Forelimb muscle (tissue), 1 donor: Measurements from ENCODE around the gene CHD9NB. TPM values are rescaled to one million over a fixed set of nuclear protein-coding genes. Genes with fewer than 3 reads are reported as not detected.

Source experiments
- DNase-seq: peaks from one replicate; pipeline ENCODE4 v3.0.0-alpha.2; 2013; ENCODE audit warnings: low read depth
- polyA plus RNA-seq: library from polyadenylated mRNA; unstranded; fragments of 120-200 nt; gene quantifications from one replicate; pipeline ENCODE4 v1.2.1, GENCODE V29; 2013; ENCODE audit not compliant: insufficient read length

The CHD9NB gene
- polyA plus RNA-seq, 1 donor: 2.7 TPM

DNA sequence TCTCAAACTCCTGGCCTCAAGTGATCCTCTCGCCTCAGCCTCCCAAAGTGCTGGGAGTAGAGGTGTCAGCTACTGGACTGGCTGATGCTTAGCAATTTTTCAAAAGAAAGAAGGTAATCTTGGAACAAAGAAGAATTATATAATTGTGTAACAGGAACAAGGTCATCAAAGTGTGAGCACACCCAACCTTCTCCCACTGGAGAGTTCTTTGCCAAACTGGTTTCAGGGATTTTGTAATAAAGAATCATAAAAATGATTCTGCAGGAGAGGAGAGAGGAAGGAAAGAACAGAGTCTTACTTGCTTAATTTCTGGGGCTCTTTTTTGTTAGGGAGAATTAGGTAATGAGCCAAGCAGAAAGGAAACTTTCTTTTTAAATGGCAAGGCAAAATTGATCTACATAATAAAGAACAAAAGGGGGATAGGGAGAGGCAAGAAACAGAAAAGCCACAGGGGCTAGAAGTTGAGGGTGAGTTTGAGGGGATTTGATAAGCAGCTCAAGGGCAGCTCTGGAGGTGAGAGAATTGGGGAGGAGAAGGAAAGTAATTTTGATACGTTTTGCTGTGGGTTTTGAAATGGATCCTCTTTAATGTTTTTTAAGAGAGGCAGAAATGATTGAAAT lies 21.3 kb downstream of the CHD9NB start:
- no peak for DNase-seq

DNA sequence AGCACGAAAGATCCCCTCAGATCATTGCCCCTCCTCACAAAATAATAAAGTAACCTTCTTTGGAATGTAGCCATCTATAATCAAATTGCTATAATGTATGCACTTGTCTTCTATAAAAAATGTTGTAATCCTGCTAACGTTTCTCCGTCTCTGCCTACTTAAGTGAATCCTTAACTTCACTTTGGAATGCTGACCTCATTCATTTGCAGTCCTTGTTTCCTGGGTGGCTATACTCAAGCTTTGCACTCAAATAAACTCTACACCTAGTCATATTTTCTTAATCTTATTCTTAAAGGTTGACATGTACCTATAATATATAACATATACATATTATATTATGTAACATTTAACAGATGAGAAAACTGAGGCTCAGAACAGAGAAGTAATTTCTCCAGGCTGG lies 22.7 kb downstream of the CHD9NB start:
- no peak for DNase-seq

GRCh38 chr16:53024045-53024444 lies 28.7 kb downstream of the CHD9NB start:
- DNase-seq: no peak

DNA sequence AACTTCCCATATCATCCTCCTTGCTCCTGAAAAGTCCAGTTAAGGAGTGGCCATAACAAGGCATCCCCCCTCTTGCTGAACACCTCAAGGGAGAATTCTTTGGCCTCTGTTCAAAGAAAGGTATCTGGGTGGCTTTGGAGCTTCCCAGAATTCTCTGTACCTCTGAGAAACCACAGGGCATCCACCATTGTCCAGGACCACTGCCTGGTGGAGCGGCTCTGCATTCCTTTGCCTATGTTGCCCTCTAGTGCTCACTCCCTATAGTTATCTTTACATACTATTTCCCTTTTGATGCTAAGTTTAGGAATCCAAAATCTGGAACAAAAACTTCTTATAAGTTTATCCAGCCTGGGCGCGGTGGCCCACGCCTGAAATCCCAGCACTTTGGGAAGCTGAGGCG lies 30.3 kb downstream of the CHD9NB start:
- no peak for DNase-seq

DNA sequence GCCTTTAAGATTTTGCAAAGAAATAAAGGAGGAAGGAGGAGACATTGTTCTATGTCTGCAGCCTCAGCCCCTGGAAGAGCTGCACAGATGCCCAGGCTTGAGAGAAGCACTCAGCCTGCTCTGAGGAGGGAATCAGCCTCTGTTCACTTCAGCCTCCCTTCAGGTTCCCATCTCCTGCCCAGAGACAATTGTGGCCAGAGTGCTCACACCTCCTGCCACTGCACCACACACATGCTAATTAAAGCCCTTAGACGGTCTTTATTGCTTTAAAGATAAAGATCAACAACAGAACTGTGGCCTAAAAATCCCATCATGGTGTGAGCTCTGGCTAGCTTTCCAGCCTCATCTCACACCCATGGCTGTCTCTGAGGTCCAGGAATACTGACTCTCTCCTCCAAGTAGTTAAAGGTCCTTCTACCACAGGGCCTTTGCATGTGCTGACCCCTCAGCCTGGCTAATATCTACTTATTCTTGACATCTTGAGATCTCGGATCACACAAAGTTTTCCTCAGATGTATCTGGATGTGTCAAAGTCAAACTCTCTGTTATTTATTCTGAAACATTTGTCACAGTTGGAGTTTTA lies 33.8 kb downstream of the CHD9NB start:
- DNase-seq: no peak

DNA sequence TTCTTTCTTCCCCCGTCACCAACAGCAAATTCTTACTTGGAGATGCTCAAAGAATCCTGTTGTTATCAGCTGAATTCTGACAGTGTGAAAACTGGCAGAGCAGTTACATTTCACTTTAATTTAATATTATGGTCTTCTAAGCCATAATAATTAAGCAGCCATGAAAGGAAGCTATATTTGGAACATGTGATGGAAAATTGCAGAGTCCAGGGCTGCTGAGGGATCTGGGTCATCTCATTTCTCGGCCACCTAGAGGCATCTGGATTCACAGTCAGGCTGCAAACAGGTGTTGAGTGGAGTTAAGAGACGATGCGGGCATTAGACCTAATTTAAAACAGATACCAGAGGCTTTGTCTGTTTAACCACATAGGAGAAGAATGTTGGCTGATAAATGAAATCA lies 38.4 kb downstream of the CHD9NB start:
- DNase-seq: no peak

GRCh38 chr16:53007095-53007494 lies 45.6 kb downstream of the CHD9NB start:
- no peak for DNase-seq

DNA sequence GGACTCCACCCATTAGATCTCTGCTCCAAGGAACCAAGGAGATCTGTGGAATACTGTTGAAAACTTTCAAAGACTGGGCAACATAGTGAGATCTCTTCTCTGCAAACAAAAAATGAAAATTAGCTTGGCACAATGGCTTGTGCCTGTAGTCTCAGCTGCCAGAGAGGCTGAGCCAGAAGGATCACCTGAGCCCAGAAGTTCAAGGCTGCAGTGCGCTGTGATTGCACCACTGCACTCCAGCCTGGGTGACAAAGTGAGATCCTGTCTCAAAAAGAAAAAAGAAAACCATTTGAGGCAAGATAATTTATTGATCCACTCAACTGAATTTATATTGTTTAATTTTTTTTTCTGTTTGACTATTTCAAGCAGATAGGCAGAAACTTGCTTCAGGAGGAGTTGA lies 54.8 kb downstream of the CHD9NB start:
- DNase-seq: no peak

GRCh38 chr16:52994942-52995341 lies 57.8 kb downstream of the CHD9NB start:
- DNase-seq: no peak

- no peak for DNase-seq
Observed at GRCh38 chr16:52993179-52993578, 59.5 kb downstream of the CHD9NB start.

GRCh38 chr16:52991572-52991971 lies 61.1 kb downstream of the CHD9NB start:
- no peak for DNase-seq

Other genes starting within 250 kb of the CHD9NB start
- gene CHD9, start 2.1 kb upstream of the CHD9NB start, polyA plus RNA-seq: 45.5 TPM